RWPE2 (cell line): ENCODE measurements around the gene ATP13A5.

Source experiments
- ATAC-seq: fragments of 200-7000 bp; cut with Tn5 transposase; 3 replicates; pipeline ENCODE4 v1.9.1; 2021; ENCODE audit warnings: low read depth
- DNase-seq: peaks from one replicate; pipeline ENCODE4 v3.0.0-alpha.2; 2020; ENCODE audit warnings: low spot score
- H3K27ac ChIP-seq: fragments of 450-650 bp; 2 replicates; pipeline ENCODE4 v1.5.1; 2017; ENCODE audit warnings: mild to moderate bottlenecking; ENCODE audit not compliant: poor library complexity, severe bottlenecking
- H3K27me3 ChIP-seq: fragments of 250-450 bp; sonication (Bioruptor Pico); 2 replicates; pipeline ENCODE4 v1.5.1; 2021; ENCODE audit warnings: mild to moderate bottlenecking, moderate library complexity; ENCODE audit not compliant: insufficient read depth, poor library complexity, severe bottlenecking
- H3K36me3 ChIP-seq: fragments of 250-450 bp; sonication (Bioruptor Pico); 2 replicates; pipeline ENCODE4 v1.5.1; 2020; ENCODE audit warnings: low read depth, mild to moderate bottlenecking, moderate library complexity
- H3K4me1 ChIP-seq: fragments of 250-450 bp; sonication (Bioruptor Pico); 2 replicates; pipeline ENCODE4 v1.5.1; 2021; ENCODE audit warnings: mild to moderate bottlenecking, moderate library complexity; ENCODE audit not compliant: insufficient read depth, poor library complexity, severe bottlenecking
- H3K4me3 ChIP-seq: fragments of 250-450 bp; sonication (Bioruptor Pico); 2 replicates; pipeline ENCODE4 v1.5.1; 2021; ENCODE audit warnings: mild to moderate bottlenecking, moderate library complexity; ENCODE audit not compliant: severe bottlenecking
- H3K9me3 ChIP-seq: fragments of 250-450 bp; sonication (Bioruptor Pico); 2 replicates; pipeline ENCODE4 v1.5.1; 2021; ENCODE audit warnings: mild to moderate bottlenecking, moderate library complexity; ENCODE audit not compliant: severe bottlenecking
- TF ChIP-seq, protein P1 (sequence below): fragments of 450-650 bp; IDR thresholded peaks from one replicate; pipeline ENCODE4 v1.5.1; 2017; ENCODE audit warnings: mild to moderate bottlenecking, moderate library complexity; ENCODE audit not compliant: poor library complexity, severe bottlenecking

The ATP13A5 gene

DNA sequence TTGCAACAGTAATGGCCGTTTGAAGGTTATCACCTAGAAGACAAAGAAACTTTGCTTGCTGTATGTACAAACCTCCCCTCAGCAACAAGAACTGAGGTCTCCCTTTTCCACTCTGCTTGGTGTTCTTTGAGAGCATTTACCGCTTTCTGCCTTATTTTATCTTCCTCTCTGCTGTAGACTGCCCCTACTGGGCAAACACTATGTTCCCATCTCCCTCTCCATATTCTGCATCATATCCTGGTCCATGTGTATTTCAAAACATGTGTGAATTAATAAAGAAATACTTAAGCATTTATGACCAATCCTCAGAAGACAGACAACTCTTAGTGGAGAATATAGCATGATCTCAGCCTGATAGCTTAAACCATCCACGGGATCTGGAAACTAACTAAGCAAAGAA is 64.4 kb downstream of the ATP13A5 start:
- Histone ChIP-seq H3K27me3 (no peaks in the 10 kb centered on the region), H3K4me1 (no peaks in the 10 kb centered on the region), H3K36me3 (no peaks in the 10 kb centered on the region), H3K4me3 (no peak overlapping the region), H3K9me3 (no peaks in the 10 kb centered on the region), H3K27ac (no peak overlapping the region)
- ATAC-seq (no peak), DNase-seq (no peak)
- TF ChIP-seq, protein P1, sequence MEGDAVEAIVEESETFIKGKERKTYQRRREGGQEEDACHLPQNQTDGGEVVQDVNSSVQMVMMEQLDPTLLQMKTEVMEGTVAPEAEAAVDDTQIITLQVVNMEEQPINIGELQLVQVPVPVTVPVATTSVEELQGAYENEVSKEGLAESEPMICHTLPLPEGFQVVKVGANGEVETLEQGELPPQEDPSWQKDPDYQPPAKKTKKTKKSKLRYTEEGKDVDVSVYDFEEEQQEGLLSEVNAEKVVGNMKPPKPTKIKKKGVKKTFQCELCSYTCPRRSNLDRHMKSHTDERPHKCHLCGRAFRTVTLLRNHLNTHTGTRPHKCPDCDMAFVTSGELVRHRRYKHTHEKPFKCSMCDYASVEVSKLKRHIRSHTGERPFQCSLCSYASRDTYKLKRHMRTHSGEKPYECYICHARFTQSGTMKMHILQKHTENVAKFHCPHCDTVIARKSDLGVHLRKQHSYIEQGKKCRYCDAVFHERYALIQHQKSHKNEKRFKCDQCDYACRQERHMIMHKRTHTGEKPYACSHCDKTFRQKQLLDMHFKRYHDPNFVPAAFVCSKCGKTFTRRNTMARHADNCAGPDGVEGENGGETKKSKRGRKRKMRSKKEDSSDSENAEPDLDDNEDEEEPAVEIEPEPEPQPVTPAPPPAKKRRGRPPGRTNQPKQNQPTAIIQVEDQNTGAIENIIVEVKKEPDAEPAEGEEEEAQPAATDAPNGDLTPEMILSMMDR = peak; percentile 22

DNA sequence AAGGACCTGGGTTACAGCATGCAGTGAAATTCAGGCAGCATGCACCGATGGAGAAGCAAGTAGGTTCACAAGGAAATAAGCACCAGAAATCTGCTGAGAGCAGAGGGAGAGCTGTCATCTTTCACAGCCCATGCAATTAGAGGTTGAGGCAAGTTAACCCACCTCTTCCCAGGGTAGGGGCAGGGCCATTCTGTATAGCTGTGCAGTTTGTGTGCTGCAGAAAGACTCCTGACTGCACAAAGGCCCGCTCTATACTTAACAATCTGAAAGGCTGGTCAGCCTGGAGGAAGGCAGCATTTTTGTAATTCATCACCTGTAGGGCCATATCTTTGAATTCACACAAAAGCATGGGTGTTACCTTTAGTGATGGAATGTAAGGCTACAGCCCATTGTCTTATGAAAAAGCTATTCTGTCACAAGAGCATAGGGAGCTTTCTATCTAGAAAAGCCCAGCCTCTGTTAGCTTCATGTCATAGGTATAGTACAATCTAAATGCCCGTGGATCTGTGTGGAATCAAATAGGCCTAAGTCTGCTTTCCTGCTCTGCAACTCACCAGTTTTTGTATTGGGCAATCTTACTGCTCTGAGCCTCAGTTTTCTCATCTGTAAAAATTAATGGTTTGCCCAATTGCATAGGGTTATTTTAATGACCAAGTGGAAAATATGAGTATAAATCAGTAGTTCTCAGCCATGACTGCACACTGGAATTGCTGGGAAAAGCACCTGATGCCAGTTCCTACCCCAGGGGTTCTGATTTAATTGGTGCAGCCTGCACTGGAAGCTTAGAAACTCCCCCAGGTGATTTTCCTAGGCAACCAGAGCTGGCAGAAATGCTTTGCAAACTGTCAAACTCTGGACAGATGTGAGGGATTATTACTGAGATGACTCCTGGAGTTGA is 65.2 kb downstream of the ATP13A5 start:
- DNase-seq = no peak
- no peak overlapping the region for H3K27ac ChIP-seq
- H3K4me1 ChIP-seq = no peaks in the 10 kb centered on the region
- H3K4me3 ChIP-seq = no peak overlapping the region
- H3K36me3 ChIP-seq = no peaks in the 10 kb centered on the region
- no peak for ATAC-seq
- peaks cover 6% of the 10 kb centered on the region for H3K27me3 ChIP-seq
- no peaks in the 10 kb centered on the region for H3K9me3 ChIP-seq
- TF ChIP-seq, protein P1 = no peak

DNA sequence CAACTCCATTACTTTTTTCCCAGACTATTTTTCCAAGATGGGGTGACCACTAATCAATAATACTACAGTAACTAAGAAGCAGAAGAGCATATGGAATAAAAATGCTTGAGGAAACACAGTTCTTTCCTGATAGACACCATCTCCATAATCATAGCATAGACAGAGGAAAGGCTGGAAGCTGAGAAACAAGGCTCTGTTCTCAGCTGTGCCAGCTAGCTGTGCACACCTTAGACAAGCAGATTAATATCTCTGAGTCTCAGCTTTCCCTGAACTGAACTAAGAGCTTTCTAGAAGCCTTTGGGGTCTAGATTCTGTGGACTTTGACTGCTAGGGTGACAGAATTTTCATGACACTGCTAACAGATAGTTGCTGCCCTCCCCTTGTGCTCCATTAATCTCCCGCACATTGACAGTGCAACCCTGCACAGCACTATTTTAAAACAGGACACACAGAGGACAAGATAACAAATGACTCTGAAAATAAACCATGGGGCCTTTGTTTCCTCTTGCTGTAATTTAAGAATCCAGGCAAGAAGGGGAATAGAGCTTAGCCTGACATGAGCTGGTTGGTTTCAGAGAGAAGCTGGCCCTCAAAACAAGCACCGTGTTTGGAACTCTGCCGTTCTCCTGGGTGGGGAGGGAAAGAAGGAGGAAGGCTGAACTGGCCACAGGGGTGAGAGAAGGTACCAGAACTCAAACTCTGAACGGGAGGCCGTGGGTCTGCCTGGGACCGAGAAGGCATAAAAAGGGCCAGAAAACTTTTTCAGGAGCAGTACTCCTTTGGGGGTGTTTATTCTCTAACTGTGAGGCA is 67.4 kb downstream of the ATP13A5 start:
- no peaks in the 10 kb centered on the region for H3K4me1 ChIP-seq
- peaks cover 17% of the 10 kb centered on the region for H3K27me3 ChIP-seq
- TF ChIP-seq, protein P1 = no peak
- no peak overlapping the region for H3K4me3 ChIP-seq
- H3K27ac ChIP-seq = no peak overlapping the region
- H3K36me3 ChIP-seq = no peaks in the 10 kb centered on the region
- no peak for DNase-seq
- H3K9me3 ChIP-seq = no peaks in the 10 kb centered on the region
- ATAC-seq = no peak

- ATAC-seq (no peak), DNase-seq (no peak)
Observed at GRCh38 chr3:193305356-193305755, 73.2 kb downstream of the ATP13A5 start.

More at GRCh38 chr3:193305356-193305755, 73.2 kb downstream of the ATP13A5 start:
- peaks cover 27% of the 10 kb centered on the region for H3K27me3 ChIP-seq
- H3K36me3 ChIP-seq = no peaks in the 10 kb centered on the region
- TF ChIP-seq, protein P1 = no peak
- no peak overlapping the region for H3K4me3 ChIP-seq
- no peaks in the 10 kb centered on the region for H3K9me3 ChIP-seq
- H3K4me1 ChIP-seq = peaks cover 5% of the 10 kb centered on the region
- H3K27ac ChIP-seq = no peak overlapping the region
